Liver (tissue), 9 donors: ENCODE measurements around the gene GLRX3. TPM values are rescaled to one million over a fixed set of nuclear protein-coding genes. Genes with fewer than 3 reads are reported as not detected.

Source experiments
- DNase-seq: peaks from one replicate; pipeline ENCODE4 v3.0.0-alpha.2; 2017; ENCODE audit warnings: low spot score
- H3K27ac ChIP-seq, 2 donors: one replicate each; pipeline ENCODE4 v1.7.0; 2013; ENCODE audit warnings: inconsistent platforms in 2 of 2, low read length in 2 of 2, control low read depth in 1 of 2, low read depth in 1 of 2, mild to moderate bottlenecking in 1 of 2
- H3K27me3 ChIP-seq, 4 donors: one replicate each; pipeline versions ENCODE4 v1.6.1 to v1.7.0; 2013; ENCODE audit warnings: low read length in 3 of 4, inconsistent platforms in 1 of 4, mild to moderate bottlenecking in 1 of 4, moderate library complexity in 1 of 4; ENCODE audit not compliant: control insufficient read depth in 4 of 4, insufficient read depth in 4 of 4
- H3K36me3 ChIP-seq, 4 donors: one replicate each; pipeline versions ENCODE4 v1.6.1 to v1.7.0; 2013; ENCODE audit warnings: low read length in 3 of 4, mild to moderate bottlenecking in 3 of 4, low read depth in 1 of 4, moderate library complexity in 1 of 4; ENCODE audit not compliant: control insufficient read depth in 4 of 4, insufficient read depth in 3 of 4
- H3K4me1 ChIP-seq, 4 donors: one replicate each; pipeline versions ENCODE4 v1.6.1 to v1.7.0; 2013; ENCODE audit warnings: low read length in 3 of 4, mild to moderate bottlenecking in 3 of 4, moderate library complexity in 1 of 4; ENCODE audit not compliant: control insufficient read depth in 4 of 4, insufficient read depth in 4 of 4
- H3K4me3 ChIP-seq, 3 donors: one replicate each; pipeline versions ENCODE4 v1.6.1 to v1.7.0; 2013; ENCODE audit warnings: low read length in 3 of 3, control low read depth in 1 of 3, low read depth in 1 of 3, mild to moderate bottlenecking in 1 of 3
- H3K9ac ChIP-seq, 2 donors: one replicate each; pipeline ENCODE4 v1.7.0; 2013; ENCODE audit warnings: low read length in 2 of 2, mild to moderate bottlenecking in 2 of 2, moderate library complexity in 2 of 2, control low read depth in 1 of 2, low read depth in 1 of 2
- H3K9me3 ChIP-seq, 4 donors: one replicate each; pipeline versions ENCODE4 v1.6.1 to v1.7.0; 2013; ENCODE audit warnings: low read length in 3 of 4; ENCODE audit not compliant: control insufficient read depth in 4 of 4
- EGR1 ChIP-seq, 2 donors: IDR thresholded peaks; 2 replicates each; pipeline ENCODE4 v1.6.1; 2016 to 2018; ENCODE audit warnings: antibody characterized with exemption in 2 of 2, low read depth in 2 of 2
- FOXA1 ChIP-seq: IDR thresholded peaks from 2 replicates; pipeline ENCODE4 v1.6.1; 2016; ENCODE audit warnings: antibody characterized with exemption
- FOXA2 ChIP-seq: IDR thresholded peaks from 2 replicates; pipeline ENCODE4 v1.6.1; 2016; ENCODE audit warnings: antibody characterized with exemption
- GABPA ChIP-seq, 2 donors: IDR thresholded peaks in 1 of 2; conservative IDR thresholded peaks in 1 of 2; 2 replicates each; pipeline ENCODE4 v1.6.1; 2016; ENCODE audit warnings: antibody characterized with exemption in 2 of 2, mild to moderate bottlenecking in 1 of 2, moderate library complexity in 1 of 2
- HNF4A ChIP-seq, 2 donors: conservative IDR thresholded peaks; 2 replicates each; pipeline ENCODE4 v1.6.1; 2016; ENCODE audit warnings: antibody characterized with exemption in 2 of 2, mild to moderate bottlenecking in 2 of 2
- HNF4G ChIP-seq: IDR thresholded peaks from 2 replicates; pipeline ENCODE4 v1.6.1; 2016; ENCODE audit warnings: antibody characterized with exemption
- JUND ChIP-seq, 2 donors: IDR thresholded peaks; 2 replicates each; pipeline ENCODE4 v1.6.1; 2016; ENCODE audit warnings: antibody characterized with exemption in 2 of 2
- NR2F2 ChIP-seq: IDR thresholded peaks from 2 replicates; pipeline ENCODE4 v1.6.1; 2016; ENCODE audit warnings: antibody characterized with exemption
- RAD21 ChIP-seq, 2 donors: IDR thresholded peaks; 2 replicates each; pipeline ENCODE4 v1.6.1; 2016; ENCODE audit warnings: antibody characterized with exemption in 2 of 2, mild to moderate bottlenecking in 2 of 2
- RXRA ChIP-seq, 2 donors: IDR thresholded peaks; 2 replicates each; pipeline ENCODE4 v1.6.1; 2017 to 2018; ENCODE audit warnings: antibody characterized with exemption in 2 of 2, mild to moderate bottlenecking in 1 of 2
- TAF1 ChIP-seq: conservative IDR thresholded peaks from 2 replicates; pipeline ENCODE4 v1.6.1; 2016; ENCODE audit warnings: antibody characterized with exemption, mild to moderate bottlenecking
- YY1 ChIP-seq: IDR thresholded peaks from 2 replicates; pipeline ENCODE4 v1.6.1; 2016; ENCODE audit warnings: antibody characterized with exemption, mild to moderate bottlenecking
- WGBS: extraction: QIAGEN DNeasy Blood & Tissue Kit; methylation state at CpG from one replicate; pipeline ENCODE4 v1.1.7; 2013; 5-methylcytosine and 5-hydroxymethylcytosine counted together
- polyA plus RNA-seq, 2 donors: library from polyadenylated mRNA; stranded (reverse) in 1 of 2; unstranded in 1 of 2; fragments of 200-250 nt in 1 of 2; fragments of >200 nt in 1 of 2; fragmentation: Nextera tagmentation in 1 of 2; extraction: Ambion mirVana in 1 of 2; gene quantifications; one replicate each; pipeline versions ENCODE4 v1.2.1 to v1.2.3, GENCODE V29; 2013 to 2015
- total RNA-seq, 2 donors: library from RNA; depleted of rRNA; stranded (reverse); fragments of >200 nt; gene quantifications; one replicate each; pipeline ENCODE4 v1.2.3, GENCODE V29; 2014
- TF ChIP-seq, protein P1 (sequence below): IDR thresholded peaks from 2 replicates; pipeline ENCODE4 v1.6.1; 2016; ENCODE audit warnings: antibody characterized with exemption
- TF ChIP-seq, protein P2 (sequence below): IDR thresholded peaks from 2 replicates; pipeline ENCODE4 v1.6.1; 2016; ENCODE audit warnings: antibody characterized with exemption
- TF ChIP-seq, protein P3 (sequence below): fragments of 150-350 bp; IDR thresholded peaks from 2 replicates; pipeline ENCODE4 v1.5.1; 2017; ENCODE audit warnings: improper control_type of control experiment, low read depth, low read length; ENCODE audit not compliant: missing input control
- TF ChIP-seq, protein P4 (sequence below): IDR thresholded peaks from 2 replicates; pipeline ENCODE4 v1.6.1; 2016; ENCODE audit warnings: antibody characterized with exemption
- TF ChIP-seq, protein P5 (sequence below): IDR thresholded peaks from 2 replicates; pipeline ENCODE4 v1.6.1; 2016; ENCODE audit warnings: antibody characterized with exemption, mild to moderate bottlenecking
- donor health status: healthy.
- donor health status: healthy.
- donor health status: healthy.
- donor health status: healthy.
- donor health status: healthy.

Gene GLRX3
- total and polyA plus RNA-seq, 4 donors: 24.0 to 34.0 (median 28.5) TPM

DNA sequence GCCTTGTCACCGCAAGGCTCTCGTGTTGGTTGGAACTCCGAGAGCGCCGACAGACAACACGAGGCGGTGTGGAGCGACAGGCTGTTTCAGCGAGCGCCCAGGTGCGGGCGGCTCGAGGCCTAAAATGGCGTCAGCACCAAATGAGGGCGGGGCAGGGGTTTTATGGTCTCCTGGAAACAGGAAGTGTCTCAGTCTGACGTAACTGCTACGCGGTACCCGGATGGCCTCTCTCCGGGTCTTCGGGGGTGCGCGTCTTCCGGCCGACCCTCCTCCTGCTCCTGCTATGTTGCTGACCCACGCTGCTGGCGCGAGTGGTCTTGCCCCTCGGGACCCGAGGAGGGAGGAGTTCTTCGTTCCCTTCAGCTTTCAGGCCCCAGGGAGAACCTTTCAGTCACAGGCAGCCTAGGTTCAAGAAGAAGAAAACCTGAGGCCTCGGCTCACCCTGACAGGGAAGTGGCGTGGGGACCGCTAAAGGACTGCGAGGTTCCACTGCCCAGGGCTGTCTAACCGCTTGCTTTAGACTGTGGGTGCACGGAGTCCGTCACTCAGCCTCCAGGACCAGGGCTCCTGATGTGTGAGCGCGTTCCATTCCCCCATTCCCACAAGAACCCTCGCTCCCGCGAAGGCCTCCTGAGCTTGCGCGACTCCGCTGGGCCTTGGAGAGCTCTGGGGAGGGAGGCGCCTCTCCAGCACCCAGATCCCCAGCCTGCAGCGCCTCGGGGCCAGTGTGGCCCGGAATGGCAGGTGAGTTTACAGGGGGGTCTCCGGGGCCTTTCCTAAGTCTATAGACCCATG is 77.3 kb downstream of the GLRX3 start:
- WGBS: 95% methylated on average over 51 of the region's 51 CpGs
- H3K9me3 ChIP-seq: no peaks in the 10 kb centered on the region
- no peaks in the 10 kb centered on the region for H3K36me3 ChIP-seq
- no peaks in the 10 kb centered on the region for H3K4me1 ChIP-seq
- H3K4me3 ChIP-seq: no peak overlapping the region
- no peak for DNase-seq
- no peak overlapping the region for H3K27ac ChIP-seq
- TF ChIP-seq RAD21 (IDR thresholded peaks at IDR 0.05) (no peak), FOXA1 (no peak), RXRA (IDR thresholded peaks at IDR 0.05) (no peak), TAF1 (no peak), NR2F2 (no peak), YY1 (no peak), EGR1 (IDR thresholded peaks at IDR 0.05; ENCODE audit: low read depth in 2 of 2) (no peak)
- TF ChIP-seq, protein P1, sequence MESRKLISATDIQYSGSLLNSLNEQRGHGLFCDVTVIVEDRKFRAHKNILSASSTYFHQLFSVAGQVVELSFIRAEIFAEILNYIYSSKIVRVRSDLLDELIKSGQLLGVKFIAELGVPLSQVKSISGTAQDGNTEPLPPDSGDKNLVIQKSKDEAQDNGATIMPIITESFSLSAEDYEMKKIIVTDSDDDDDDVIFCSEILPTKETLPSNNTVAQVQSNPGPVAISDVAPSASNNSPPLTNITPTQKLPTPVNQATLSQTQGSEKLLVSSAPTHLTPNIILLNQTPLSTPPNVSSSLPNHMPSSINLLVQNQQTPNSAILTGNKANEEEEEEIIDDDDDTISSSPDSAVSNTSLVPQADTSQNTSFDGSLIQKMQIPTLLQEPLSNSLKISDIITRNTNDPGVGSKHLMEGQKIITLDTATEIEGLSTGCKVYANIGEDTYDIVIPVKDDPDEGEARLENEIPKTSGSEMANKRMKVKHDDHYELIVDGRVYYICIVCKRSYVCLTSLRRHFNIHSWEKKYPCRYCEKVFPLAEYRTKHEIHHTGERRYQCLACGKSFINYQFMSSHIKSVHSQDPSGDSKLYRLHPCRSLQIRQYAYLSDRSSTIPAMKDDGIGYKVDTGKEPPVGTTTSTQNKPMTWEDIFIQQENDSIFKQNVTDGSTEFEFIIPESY: no peak
- TF ChIP-seq, protein P2, sequence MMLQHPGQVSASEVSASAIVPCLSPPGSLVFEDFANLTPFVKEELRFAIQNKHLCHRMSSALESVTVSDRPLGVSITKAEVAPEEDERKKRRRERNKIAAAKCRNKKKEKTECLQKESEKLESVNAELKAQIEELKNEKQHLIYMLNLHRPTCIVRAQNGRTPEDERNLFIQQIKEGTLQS: no peak
- TF ChIP-seq, protein P3, sequence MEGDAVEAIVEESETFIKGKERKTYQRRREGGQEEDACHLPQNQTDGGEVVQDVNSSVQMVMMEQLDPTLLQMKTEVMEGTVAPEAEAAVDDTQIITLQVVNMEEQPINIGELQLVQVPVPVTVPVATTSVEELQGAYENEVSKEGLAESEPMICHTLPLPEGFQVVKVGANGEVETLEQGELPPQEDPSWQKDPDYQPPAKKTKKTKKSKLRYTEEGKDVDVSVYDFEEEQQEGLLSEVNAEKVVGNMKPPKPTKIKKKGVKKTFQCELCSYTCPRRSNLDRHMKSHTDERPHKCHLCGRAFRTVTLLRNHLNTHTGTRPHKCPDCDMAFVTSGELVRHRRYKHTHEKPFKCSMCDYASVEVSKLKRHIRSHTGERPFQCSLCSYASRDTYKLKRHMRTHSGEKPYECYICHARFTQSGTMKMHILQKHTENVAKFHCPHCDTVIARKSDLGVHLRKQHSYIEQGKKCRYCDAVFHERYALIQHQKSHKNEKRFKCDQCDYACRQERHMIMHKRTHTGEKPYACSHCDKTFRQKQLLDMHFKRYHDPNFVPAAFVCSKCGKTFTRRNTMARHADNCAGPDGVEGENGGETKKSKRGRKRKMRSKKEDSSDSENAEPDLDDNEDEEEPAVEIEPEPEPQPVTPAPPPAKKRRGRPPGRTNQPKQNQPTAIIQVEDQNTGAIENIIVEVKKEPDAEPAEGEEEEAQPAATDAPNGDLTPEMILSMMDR: no peak
- TF ChIP-seq, protein P4, sequence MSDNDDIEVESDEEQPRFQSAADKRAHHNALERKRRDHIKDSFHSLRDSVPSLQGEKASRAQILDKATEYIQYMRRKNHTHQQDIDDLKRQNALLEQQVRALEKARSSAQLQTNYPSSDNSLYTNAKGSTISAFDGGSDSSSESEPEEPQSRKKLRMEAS: no peak
- no peaks in the 10 kb centered on the region for H3K27me3 ChIP-seq
- no peak overlapping the region for H3K9ac ChIP-seq

DNA sequence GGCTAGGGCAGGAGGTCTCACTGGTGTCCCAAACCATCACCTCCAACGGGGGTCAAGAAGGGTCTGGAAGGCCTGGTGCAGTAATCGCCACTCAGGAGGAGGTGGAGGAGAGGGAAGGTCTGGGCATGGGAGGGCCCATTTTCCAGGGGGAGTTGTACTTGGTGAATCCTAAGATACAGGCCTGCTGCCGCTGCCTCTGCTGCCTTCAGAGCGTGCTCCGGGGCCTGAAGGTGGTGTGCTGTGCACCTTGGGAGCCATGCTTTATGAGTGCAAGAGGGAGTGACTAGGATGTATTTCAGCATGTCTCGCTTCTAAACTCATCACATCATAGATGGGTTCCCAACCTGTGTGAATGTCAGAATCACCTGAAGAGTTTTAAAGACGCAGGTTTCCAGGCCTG is 78.2 kb downstream of the GLRX3 start:
- DNase-seq: no peak
- no peak overlapping the region for H3K27ac ChIP-seq
- H3K27me3 ChIP-seq: no peaks in the 10 kb centered on the region
- H3K9ac ChIP-seq: no peak overlapping the region
- H3K4me1 ChIP-seq: no peaks in the 10 kb centered on the region
- H3K36me3 ChIP-seq: no peaks in the 10 kb centered on the region
- H3K9me3 ChIP-seq: no peaks in the 10 kb centered on the region
- no peak overlapping the region for H3K4me3 ChIP-seq
- WGBS: 94% methylated on average over 7 of the region's 7 CpGs
- TF ChIP-seq, protein P5, sequence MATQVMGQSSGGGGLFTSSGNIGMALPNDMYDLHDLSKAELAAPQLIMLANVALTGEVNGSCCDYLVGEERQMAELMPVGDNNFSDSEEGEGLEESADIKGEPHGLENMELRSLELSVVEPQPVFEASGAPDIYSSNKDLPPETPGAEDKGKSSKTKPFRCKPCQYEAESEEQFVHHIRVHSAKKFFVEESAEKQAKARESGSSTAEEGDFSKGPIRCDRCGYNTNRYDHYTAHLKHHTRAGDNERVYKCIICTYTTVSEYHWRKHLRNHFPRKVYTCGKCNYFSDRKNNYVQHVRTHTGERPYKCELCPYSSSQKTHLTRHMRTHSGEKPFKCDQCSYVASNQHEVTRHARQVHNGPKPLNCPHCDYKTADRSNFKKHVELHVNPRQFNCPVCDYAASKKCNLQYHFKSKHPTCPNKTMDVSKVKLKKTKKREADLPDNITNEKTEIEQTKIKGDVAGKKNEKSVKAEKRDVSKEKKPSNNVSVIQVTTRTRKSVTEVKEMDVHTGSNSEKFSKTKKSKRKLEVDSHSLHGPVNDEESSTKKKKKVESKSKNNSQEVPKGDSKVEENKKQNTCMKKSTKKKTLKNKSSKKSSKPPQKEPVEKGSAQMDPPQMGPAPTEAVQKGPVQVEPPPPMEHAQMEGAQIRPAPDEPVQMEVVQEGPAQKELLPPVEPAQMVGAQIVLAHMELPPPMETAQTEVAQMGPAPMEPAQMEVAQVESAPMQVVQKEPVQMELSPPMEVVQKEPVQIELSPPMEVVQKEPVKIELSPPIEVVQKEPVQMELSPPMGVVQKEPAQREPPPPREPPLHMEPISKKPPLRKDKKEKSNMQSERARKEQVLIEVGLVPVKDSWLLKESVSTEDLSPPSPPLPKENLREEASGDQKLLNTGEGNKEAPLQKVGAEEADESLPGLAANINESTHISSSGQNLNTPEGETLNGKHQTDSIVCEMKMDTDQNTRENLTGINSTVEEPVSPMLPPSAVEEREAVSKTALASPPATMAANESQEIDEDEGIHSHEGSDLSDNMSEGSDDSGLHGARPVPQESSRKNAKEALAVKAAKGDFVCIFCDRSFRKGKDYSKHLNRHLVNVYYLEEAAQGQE: no peak
- TF ChIP-seq GABPA (IDR thresholded peaks at IDR 0.05 in 1 of 2, conservative IDR thresholded peaks at IDR 0.05 in 1 of 2) (no peak), HNF4G (no peak), RAD21 (IDR thresholded peaks at IDR 0.05) (no peak), FOXA2 (no peak), HNF4A (conservative IDR thresholded peaks at IDR 0.05) (no peak), RXRA (IDR thresholded peaks at IDR 0.05) (no peak), JUND (IDR thresholded peaks at IDR 0.05) (no peak), FOXA1 (no peak)
- TF ChIP-seq, protein P1: no peak
